ENCODE results near the gene TRIM60.
"Not testable (repeated sequence)": the region's sequence is repeated elsewhere in the genome, so short reads cannot be mapped to it uniquely, and the experiment has no call there.

The TRIM60 gene

DNA sequence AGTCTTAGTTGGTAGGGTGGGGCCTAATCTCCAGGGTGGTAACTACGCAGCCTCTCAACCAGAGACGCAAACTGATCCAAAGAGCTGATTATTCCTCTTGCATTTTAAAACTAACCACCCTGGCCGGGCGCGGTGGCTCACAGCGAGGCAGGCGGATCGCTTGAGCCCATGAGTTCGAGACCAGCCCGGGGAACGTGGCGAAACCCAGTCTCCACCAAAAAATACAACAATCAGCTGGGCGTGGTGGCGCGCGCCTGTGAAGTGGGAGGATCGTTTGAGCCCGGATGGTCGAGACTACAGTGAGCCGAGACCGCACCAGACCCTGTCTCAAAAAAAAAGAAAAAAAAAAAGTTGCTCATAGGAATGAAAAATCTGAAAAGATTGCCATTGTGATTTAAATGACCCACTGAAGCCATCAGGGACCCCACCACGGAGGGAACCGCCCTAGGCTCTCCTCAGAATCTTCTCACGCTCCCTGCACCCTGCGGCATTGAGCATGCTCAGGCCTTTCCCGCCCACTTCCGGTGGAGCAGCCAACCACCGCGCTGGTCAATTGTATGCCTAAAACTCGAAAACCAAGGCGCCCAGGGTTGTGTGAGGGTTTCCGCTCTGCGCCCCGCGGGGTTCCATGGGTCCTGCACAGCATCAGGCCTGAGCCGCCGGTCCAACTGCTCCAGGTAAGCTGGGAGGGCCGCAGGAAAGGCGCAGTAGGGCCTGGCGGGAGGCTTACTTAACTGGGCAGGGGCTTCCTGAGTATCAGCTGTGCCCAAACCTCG is at the start of gene TRIM60:
Gene TRIM60, plus strand, starts transcription at position 564 of the 776 bp plus-strand sequence. CDS start 8,074 bp downstream, outside the sequence.
- Histone ChIP-seq H3K27ac (ENCODE audit: low read depth, low read length) (no peak within 1 kb of the TSS), H3K4me3 (ENCODE audit: low read depth in 1 of 2, low read length in 2 of 2) (no peak within 1 kb of the TSS), H3K27me3 (ENCODE audit: control insufficient read depth in 1 of 2, insufficient read depth in 2 of 2, low read length in 2 of 2) (no peaks in the 10 kb centered on the region), H3K4me1 (ENCODE audit: control insufficient read depth in 1 of 2, insufficient read depth in 2 of 2, low read length in 2 of 2) (no peaks in the 10 kb centered on the region), H3K36me3 (ENCODE audit: control insufficient read depth in 1 of 2, insufficient read depth in 2 of 2, low read length in 2 of 2) (no peaks in the 10 kb centered on the region), H3K9me3 (ENCODE audit: control insufficient read depth in 1 of 2, low read length in 2 of 2) (no peaks in the 10 kb centered on the region), H3K9ac (ENCODE audit: low read depth in 1 of 2, low read length in 2 of 2) (no peak within 1 kb of the TSS)

DNA sequence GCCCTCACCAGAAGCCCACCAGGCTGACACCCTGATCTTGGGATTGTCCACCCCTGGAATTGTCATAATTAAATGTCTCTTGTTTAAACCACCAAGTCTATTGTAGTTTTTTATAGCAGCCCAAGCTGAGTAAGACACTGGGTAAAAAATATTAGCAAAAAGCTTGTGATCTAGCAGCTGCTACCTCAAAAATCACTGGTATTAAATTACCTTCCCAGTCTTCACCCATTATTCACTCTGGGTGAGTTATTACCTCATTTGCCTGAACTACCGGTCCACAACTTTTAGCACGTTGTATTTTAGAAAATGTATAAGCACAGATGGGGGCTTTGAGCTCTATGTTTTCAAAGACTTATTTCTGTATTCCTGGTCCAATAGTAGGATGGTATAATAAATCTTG is 42.3 kb upstream of the TRIM60 start:
- no peaks in the 10 kb centered on the region for H3K36me3 ChIP-seq (ENCODE audit: control insufficient read depth in 1 of 2, insufficient read depth in 2 of 2, low read length in 2 of 2)
- H3K4me3 ChIP-seq (ENCODE audit: low read depth in 1 of 2, low read length in 2 of 2), result no peak overlapping the region
- H3K9me3 ChIP-seq (ENCODE audit: control insufficient read depth in 1 of 2, low read length in 2 of 2), result no peaks in the 10 kb centered on the region
- H3K4me1 ChIP-seq (ENCODE audit: control insufficient read depth in 1 of 2, insufficient read depth in 2 of 2, low read length in 2 of 2), result no peaks in the 10 kb centered on the region
- no peaks in the 10 kb centered on the region for H3K27me3 ChIP-seq (ENCODE audit: control insufficient read depth in 1 of 2, insufficient read depth in 2 of 2, low read length in 2 of 2)
- H3K27ac ChIP-seq (ENCODE audit: low read depth, low read length), result no peak overlapping the region
- no peak overlapping the region for H3K9ac ChIP-seq (ENCODE audit: low read depth in 1 of 2, low read length in 2 of 2)

DNA sequence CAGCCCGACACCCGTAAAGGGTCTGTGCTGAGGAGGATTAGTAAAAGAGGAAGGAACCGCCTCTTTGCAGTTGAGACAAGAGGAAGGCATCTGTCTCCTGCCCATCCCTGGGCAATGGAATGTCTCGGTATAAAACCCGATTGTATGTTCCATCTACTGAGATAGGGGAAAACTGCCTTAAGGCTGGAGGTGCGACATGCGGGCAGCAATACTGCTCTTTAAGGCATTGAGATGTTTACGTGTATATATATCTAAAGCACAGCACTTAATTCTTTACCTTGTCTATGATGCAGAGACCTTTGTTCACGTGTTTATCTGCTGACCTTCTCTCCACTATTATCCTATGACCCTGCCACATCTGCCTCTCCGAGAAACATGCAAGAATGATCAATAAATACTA is 41.0 kb upstream of the TRIM60 start:
- H3K4me3 ChIP-seq (ENCODE audit: low read depth in 1 of 2, low read length in 2 of 2); H3K4me1 ChIP-seq (ENCODE audit: control insufficient read depth in 1 of 2, insufficient read depth in 2 of 2, low read length in 2 of 2); H3K9me3 ChIP-seq (ENCODE audit: control insufficient read depth in 1 of 2, low read length in 2 of 2); H3K27ac ChIP-seq (ENCODE audit: low read depth, low read length); H3K36me3 ChIP-seq (ENCODE audit: control insufficient read depth in 1 of 2, insufficient read depth in 2 of 2, low read length in 2 of 2); H3K9ac ChIP-seq (ENCODE audit: low read depth in 1 of 2, low read length in 2 of 2); H3K27me3 ChIP-seq (ENCODE audit: control insufficient read depth in 1 of 2, insufficient read depth in 2 of 2, low read length in 2 of 2): not testable (repeated sequence)

DNA sequence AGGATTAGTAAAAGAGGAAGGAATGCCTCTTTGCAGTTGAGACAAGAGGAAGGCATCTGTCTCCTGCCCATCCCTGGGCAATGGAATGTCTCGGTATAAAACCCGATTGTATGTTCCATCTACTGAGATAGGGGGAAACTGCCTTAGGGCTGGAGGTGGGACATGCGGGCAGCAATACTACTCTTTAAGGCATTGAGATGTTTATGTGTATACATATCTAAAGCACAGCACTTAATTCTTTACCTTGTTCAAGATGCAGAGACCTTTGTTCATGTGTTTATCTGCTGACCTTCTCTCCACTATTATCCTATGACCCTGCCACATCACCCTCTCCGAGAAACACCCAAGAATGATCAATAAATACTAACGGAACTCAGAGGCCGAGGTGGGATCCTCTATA is 35.7 kb upstream of the TRIM60 start:
- H3K9me3 ChIP-seq (ENCODE audit: control insufficient read depth in 1 of 2, low read length in 2 of 2); H3K9ac ChIP-seq (ENCODE audit: low read depth in 1 of 2, low read length in 2 of 2); H3K27me3 ChIP-seq (ENCODE audit: control insufficient read depth in 1 of 2, insufficient read depth in 2 of 2, low read length in 2 of 2); H3K4me1 ChIP-seq (ENCODE audit: control insufficient read depth in 1 of 2, insufficient read depth in 2 of 2, low read length in 2 of 2); H3K36me3 ChIP-seq (ENCODE audit: control insufficient read depth in 1 of 2, insufficient read depth in 2 of 2, low read length in 2 of 2); H3K4me3 ChIP-seq (ENCODE audit: low read depth in 1 of 2, low read length in 2 of 2); H3K27ac ChIP-seq (ENCODE audit: low read depth, low read length): not testable (repeated sequence)

DNA sequence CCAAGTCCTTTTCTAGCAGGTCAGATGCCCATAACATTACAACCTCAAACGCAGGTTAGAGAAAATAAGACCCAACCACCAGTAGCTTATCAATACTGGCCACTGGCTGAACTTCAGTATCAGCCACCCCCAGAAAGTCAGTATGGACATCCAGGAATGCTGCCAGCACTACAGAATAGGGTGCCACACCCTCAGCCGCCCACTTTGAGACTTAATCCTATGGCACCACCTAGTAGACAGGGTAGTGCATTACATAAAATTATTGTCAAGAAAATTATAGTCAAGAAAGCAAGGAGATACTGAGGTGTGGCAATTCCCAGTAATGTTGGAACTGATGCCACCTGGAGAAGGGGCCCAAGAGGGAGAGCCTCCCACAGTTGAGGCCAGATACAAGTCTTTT is 34.5 kb upstream of the TRIM60 start:
- H3K4me3 ChIP-seq (ENCODE audit: low read depth in 1 of 2, low read length in 2 of 2), result no peak overlapping the region
- no peaks in the 10 kb centered on the region for H3K9me3 ChIP-seq (ENCODE audit: control insufficient read depth in 1 of 2, low read length in 2 of 2)
- H3K36me3 ChIP-seq (ENCODE audit: control insufficient read depth in 1 of 2, insufficient read depth in 2 of 2, low read length in 2 of 2), result no peaks in the 10 kb centered on the region
- H3K9ac ChIP-seq (ENCODE audit: low read depth in 1 of 2, low read length in 2 of 2), result no peak overlapping the region
- H3K27me3 ChIP-seq (ENCODE audit: control insufficient read depth in 1 of 2, insufficient read depth in 2 of 2, low read length in 2 of 2), result no peaks in the 10 kb centered on the region
- H3K27ac ChIP-seq (ENCODE audit: low read depth, low read length), result no peak overlapping the region
- no peaks in the 10 kb centered on the region for H3K4me1 ChIP-seq (ENCODE audit: control insufficient read depth in 1 of 2, insufficient read depth in 2 of 2, low read length in 2 of 2)

DNA sequence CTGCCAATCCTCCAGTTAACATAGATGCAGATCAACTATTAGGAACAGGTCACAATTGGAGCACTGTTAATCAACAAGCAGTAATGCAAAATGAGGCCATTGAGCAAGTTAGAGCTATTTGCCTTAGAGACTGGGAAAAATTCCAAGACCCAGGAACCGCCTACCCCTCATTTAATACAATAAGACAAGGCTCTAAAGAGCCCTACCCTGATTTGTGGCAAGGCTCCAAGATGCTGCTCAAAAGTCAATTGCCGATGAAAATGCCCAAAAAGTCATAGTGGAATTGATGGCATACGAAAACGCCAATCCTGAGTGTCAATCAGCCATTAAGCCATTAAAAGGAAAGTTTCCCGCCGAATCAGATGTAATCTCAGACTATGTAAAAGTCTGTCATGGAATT is 33.9 kb upstream of the TRIM60 start:
- Histone ChIP-seq H3K4me3 (ENCODE audit: low read depth in 1 of 2, low read length in 2 of 2) (no peak overlapping the region), H3K36me3 (ENCODE audit: control insufficient read depth in 1 of 2, insufficient read depth in 2 of 2, low read length in 2 of 2) (no peaks in the 10 kb centered on the region), H3K9ac (ENCODE audit: low read depth in 1 of 2, low read length in 2 of 2) (no peak overlapping the region), H3K27ac (ENCODE audit: low read depth, low read length) (no peak overlapping the region), H3K4me1 (ENCODE audit: control insufficient read depth in 1 of 2, insufficient read depth in 2 of 2, low read length in 2 of 2) (no peaks in the 10 kb centered on the region), H3K9me3 (ENCODE audit: control insufficient read depth in 1 of 2, low read length in 2 of 2) (no peaks in the 10 kb centered on the region), H3K27me3 (ENCODE audit: control insufficient read depth in 1 of 2, insufficient read depth in 2 of 2, low read length in 2 of 2) (no peaks in the 10 kb centered on the region)

DNA sequence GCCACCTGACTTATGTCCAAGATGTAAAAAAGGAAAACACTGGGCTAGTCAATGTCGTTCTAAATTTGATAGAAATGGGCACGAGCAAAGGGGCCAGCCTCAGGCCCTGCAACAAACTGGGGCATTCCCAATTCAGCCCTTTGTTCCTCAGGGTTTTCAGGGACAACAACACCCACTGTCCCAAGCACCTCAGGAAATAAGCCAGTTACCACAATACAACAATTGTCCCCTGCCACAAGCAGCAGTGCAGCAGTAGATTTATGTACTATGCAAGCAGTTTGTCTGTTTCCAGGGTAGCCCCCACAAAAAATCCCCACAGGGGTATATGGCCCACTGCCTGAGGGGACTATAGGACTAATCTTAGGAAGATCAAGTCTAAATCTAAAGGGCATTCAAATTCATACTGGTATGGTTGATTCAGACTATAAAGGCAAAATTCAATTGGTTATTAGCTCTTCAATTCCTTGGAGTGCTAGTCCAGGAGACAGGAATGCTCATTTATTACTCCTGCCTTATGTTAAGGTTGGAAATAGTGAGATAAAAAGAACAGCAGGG is 33.2 kb upstream of the TRIM60 start:
- H3K27ac ChIP-seq (ENCODE audit: low read depth, low read length); H3K36me3 ChIP-seq (ENCODE audit: control insufficient read depth in 1 of 2, insufficient read depth in 2 of 2, low read length in 2 of 2); H3K4me3 ChIP-seq (ENCODE audit: low read depth in 1 of 2, low read length in 2 of 2); H3K27me3 ChIP-seq (ENCODE audit: control insufficient read depth in 1 of 2, insufficient read depth in 2 of 2, low read length in 2 of 2); H3K9ac ChIP-seq (ENCODE audit: low read depth in 1 of 2, low read length in 2 of 2); H3K4me1 ChIP-seq (ENCODE audit: control insufficient read depth in 1 of 2, insufficient read depth in 2 of 2, low read length in 2 of 2); H3K9me3 ChIP-seq (ENCODE audit: control insufficient read depth in 1 of 2, low read length in 2 of 2): not testable (repeated sequence)

DNA sequence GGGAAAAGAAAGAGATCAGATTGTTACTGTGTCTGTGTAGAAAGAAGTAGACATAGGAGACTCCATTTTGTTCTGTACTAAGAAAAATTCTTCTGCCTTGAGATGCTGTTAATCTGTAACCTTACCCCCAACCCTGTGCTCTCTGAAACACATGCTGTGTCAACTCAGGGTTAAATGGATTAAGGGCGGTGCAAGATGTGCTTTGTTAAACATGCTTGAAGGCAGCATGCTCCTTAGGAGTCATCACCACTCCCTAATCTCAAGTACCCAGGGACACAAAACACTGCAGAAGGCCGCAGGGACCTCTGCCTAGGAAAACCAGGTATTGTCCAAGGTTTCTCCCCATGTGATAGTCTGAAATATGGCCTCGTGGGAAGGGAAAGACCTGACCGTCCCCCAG is 29.8 kb upstream of the TRIM60 start:
- H3K9me3 ChIP-seq (ENCODE audit: control insufficient read depth in 1 of 2, low read length in 2 of 2); H3K4me1 ChIP-seq (ENCODE audit: control insufficient read depth in 1 of 2, insufficient read depth in 2 of 2, low read length in 2 of 2); H3K27me3 ChIP-seq (ENCODE audit: control insufficient read depth in 1 of 2, insufficient read depth in 2 of 2, low read length in 2 of 2); H3K9ac ChIP-seq (ENCODE audit: low read depth in 1 of 2, low read length in 2 of 2); H3K4me3 ChIP-seq (ENCODE audit: low read depth in 1 of 2, low read length in 2 of 2); H3K27ac ChIP-seq (ENCODE audit: low read depth, low read length); H3K36me3 ChIP-seq (ENCODE audit: control insufficient read depth in 1 of 2, insufficient read depth in 2 of 2, low read length in 2 of 2): not testable (repeated sequence)

DNA sequence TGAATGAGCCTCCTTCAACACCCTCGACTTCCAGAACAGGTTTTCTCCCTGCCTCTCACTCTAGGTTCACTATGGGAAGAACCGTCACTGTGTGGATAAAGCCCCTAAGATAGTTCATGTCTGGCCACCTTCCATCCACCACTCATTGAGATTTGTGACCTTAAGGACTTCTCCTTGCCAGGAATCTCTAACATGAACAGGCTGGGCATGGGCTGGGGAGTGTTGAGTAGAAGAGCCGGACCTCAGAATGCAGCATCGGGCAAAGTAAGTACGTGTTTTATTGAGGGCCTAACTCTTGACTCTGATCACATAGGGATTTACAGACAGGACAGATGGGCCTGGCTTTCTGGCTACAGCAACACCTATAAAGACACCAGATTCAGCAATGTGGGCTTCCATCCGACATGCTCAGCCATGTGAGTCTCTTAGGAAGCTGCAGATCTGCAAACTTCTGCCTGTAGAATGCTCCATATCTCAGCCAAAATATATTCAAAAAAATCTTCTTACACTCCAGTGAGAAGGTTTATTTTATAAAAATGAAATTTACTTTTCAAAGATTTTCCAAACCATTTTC is 26.4 kb upstream of the TRIM60 start:
- no peak overlapping the region for H3K9ac ChIP-seq (ENCODE audit: low read depth in 1 of 2, low read length in 2 of 2)
- no peaks in the 10 kb centered on the region for H3K4me1 ChIP-seq (ENCODE audit: control insufficient read depth in 1 of 2, insufficient read depth in 2 of 2, low read length in 2 of 2)
- H3K9me3 ChIP-seq (ENCODE audit: control insufficient read depth in 1 of 2, low read length in 2 of 2), result no peaks in the 10 kb centered on the region
- H3K4me3 ChIP-seq (ENCODE audit: low read depth in 1 of 2, low read length in 2 of 2), result no peak overlapping the region
- H3K27me3 ChIP-seq (ENCODE audit: control insufficient read depth in 1 of 2, insufficient read depth in 2 of 2, low read length in 2 of 2), result no peaks in the 10 kb centered on the region
- H3K27ac ChIP-seq (ENCODE audit: low read depth, low read length), result no peak overlapping the region
- H3K36me3 ChIP-seq (ENCODE audit: control insufficient read depth in 1 of 2, insufficient read depth in 2 of 2, low read length in 2 of 2), result no peaks in the 10 kb centered on the region

DNA sequence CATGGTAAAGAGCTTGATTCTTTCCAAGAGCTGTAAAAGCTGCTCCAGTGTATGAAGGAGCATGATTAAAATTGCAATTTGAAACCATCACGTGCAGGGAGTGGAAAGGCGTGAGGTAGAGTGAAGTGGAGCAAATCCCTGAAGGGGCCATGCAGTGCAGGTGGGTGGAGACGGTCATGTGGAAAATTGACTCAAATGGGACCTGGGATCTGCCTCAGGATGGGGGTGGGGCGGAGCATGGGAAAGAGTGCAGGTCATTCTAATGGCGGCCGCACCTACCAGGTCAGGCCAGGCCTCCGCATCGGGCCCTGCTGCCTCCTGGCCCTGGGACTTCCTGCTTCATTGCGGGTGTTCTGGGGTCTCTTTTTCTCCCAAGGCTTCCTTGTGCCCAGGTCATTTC is 25.3 kb upstream of the TRIM60 start:
- no peak overlapping the region for H3K4me3 ChIP-seq (ENCODE audit: low read depth in 1 of 2, low read length in 2 of 2)
- H3K4me1 ChIP-seq (ENCODE audit: control insufficient read depth in 1 of 2, insufficient read depth in 2 of 2, low read length in 2 of 2), result no peaks in the 10 kb centered on the region
- H3K36me3 ChIP-seq (ENCODE audit: control insufficient read depth in 1 of 2, insufficient read depth in 2 of 2, low read length in 2 of 2), result no peaks in the 10 kb centered on the region
- no peaks in the 10 kb centered on the region for H3K9me3 ChIP-seq (ENCODE audit: control insufficient read depth in 1 of 2, low read length in 2 of 2)
- H3K27me3 ChIP-seq (ENCODE audit: control insufficient read depth in 1 of 2, insufficient read depth in 2 of 2, low read length in 2 of 2), result peaks cover 0 to 6% of the 10 kb centered on the region in 2 donors
- no peak overlapping the region for H3K9ac ChIP-seq (ENCODE audit: low read depth in 1 of 2, low read length in 2 of 2)
- no peak overlapping the region for H3K27ac ChIP-seq (ENCODE audit: low read depth, low read length)

All from duodenal mucosa (tissue), 2 donors.